SK-N-DZ (cell line): Measurements from ENCODE around the gene ZNF653.
"Not testable (repeated sequence)": the region's sequence is repeated elsewhere in the genome, so short reads cannot be mapped to it uniquely, and the experiment has no call there.

Experiments
- DNase-seq: peaks from one replicate; pipeline ENCODE4 v3.0.0-alpha.2; 2015; ENCODE audit warnings: low spot score

ZNF653 gene

GRCh38 chr19:11458236-11458900, 47.3 kb downstream of the ZNF653 start:
- no peak for DNase-seq

GRCh38 chr19:11457831-11458230, 47.8 kb downstream of the ZNF653 start:
- no peak for DNase-seq

DNA sequence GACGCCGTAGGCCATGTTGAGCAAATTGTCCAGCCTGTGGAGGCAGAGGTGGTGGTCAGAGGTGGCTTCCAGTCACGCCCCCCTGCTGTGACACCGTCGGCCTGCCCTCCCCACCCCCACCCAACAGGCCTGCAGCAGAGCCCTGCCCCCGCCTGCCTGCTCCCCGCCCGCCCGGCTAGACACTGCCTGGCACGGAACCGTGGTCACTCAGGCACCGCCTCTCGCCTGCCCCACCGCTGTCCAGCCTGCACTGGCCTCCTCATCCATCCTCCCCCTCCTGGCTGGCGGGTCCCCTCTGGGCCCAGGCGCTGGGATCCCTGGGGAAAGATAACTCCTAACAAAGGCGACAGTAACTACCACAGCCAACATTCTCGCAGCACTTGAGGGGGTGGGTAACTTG, 48.5 kb downstream of the ZNF653 start:
- DNase-seq = no peak

- no peak for DNase-seq
Observed at GRCh38 chr19:11456659-11457058, 49.0 kb downstream of the ZNF653 start.

DNA sequence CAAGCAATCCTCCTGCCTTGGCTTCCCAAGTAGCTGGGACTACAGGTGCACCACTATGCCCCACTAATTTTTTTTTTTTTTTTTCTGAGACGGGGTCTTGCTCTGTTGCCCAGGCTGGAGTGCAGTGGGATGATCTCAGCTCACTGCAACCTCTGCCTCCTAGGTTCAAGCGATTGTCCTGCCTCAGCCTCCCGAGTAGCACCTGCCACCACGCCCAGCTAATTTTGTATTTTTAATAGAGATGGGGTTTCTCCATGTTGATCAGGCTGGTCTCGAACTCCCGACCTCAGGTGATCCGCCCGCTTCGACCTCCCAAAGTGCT, 50.4 kb downstream of the ZNF653 start:
- DNase-seq = not testable (repeated sequence)

GRCh38 chr19:11453468-11454341, 51.9 kb downstream of the ZNF653 start:
- no peak for DNase-seq

- DNase-seq = no peak
Observed at GRCh38 chr19:11452620-11453310, 52.9 kb downstream of the ZNF653 start.

GRCh38 chr19:11451871-11452619, 53.6 kb downstream of the ZNF653 start:
- DNase-seq = no peak

DNA sequence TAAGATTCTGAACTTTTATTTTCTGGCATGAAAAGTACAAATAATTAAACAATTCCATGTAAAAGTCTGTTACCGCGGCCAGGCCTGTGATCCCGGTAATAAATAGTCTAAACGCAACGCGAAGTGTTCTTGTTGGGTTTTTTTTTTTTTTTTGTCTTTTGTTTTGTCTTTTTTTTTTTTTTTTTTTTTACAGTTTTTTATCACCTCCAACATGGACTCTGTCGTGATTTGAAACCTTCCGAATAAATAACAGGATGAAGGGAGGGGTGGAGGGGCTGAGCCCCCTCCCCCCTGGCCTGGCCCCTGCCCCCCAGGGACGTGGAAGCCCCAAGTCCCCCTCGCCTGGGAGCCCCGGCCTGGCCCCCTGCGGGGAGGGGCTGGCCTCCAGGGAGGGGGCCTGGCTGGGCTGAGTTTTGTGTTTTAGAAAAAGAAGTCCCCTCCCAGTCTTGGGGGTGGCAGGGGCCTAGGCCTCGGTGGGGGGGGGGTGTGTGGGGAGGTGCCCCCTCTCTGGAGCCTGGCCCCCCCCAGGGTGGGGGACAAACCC, 54.2 kb downstream of the ZNF653 start:
- no peak for DNase-seq

DNA sequence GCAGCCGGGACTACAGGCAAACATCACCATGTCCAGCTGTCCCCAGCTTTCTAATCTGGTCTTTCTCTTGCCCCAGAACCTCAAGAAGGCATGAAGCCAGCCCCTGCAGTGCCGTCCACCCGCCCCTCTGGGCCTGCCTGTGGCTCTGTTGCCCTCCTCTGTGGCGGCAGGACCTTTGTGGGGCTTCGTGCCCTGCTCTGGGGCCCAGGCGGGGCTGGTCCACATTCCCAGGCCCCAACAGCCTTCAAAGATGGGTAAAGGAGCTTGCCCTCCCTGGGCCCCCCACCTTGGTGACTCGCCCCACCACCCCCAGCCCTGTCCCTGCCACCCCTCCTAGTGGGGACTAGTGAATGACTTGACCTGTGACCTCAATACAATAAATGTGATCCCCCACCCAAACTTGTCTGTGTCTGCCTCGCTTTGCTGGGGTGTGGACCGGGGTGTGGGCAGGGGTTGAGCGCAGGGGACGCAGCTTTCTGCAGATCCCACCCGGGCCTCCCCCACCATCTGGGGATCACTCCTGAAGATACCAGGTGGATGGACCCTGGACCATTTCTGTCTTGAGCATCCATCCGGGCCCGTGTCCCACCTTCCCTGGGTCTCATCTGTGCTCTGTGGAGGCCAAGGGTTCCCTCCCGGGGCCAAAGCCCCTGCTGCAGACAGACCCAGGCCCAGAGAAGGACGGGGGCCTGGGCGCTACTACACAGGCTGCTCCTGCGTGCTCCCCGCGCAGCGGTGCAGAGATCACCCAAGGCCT, 54.9 kb downstream of the ZNF653 start:
- no peak for DNase-seq

- no peak for DNase-seq
Observed at GRCh38 chr19:11448923-11449554, 56.6 kb downstream of the ZNF653 start.

- no peak for DNase-seq
Observed at GRCh38 chr19:11448410-11448809, 57.2 kb downstream of the ZNF653 start.

DNA sequence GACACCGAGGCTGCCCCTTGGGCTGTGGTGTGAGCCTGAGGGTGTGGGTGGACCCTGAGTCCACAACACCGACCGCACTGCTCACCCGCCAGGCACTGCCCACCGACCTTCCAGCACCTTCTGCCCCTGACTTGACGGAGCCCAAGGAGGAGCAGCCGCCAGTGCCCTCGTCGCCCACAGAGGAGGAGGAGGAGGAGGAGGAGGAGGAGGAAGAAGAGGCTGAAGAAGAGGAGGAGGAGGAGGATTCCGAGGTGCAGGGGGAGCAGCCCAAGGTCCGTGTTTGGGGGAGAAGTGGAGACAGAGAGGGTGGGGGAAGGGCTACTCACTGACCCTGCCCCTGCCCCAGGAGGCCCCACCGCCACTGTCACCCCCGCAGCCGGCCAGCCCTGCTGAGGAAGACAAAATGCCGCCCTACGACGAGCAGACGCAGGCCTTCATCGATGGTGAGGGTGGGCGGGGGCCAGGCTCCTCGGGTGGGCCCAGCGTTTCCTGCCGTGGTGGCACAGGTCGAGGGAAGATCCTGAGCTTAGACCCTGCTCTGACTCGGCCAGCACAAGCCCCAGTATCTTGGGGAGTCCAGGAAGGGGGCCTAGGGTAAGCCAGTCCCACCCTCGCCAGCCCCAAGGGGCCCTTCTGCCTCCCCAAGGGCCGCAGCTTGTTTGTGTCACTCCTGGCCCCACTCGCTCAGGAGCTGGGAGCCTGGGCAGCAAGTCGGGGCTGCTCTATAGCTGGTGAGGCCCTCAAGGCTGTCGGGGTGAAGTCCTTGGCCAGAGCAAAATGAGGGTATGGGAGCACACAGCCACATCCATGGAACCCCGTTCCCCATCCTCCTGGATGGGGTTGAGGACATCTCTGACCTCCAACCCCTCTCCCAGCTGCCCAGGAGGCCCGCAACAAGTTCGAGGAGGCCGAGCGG, 58.0 kb downstream of the ZNF653 start:
- no peak for DNase-seq

GRCh38 chr19:11446652-11447301, 58.9 kb downstream of the ZNF653 start:
- DNase-seq = no peak

DNA sequence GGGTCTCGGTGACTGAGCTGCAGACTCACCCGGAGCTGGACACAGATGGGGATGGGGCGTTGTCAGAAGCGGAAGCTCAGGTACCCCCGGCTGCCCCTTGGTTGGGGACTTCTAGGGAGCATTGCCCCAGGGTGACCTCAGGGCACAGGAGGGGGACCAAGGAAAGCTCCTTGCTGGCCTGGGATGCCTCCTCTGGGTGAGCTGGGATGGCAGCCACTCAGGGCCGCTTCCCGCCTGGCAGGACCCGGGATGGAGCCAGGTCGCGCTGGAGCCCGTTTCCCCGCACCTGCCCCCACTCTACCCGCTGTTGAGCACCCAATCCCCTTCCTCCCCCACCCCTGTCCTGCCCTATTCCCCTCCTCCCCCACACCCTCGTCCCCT, 59.4 kb downstream of the ZNF653 start:
- DNase-seq = no peak

GRCh38 chr19:11445141-11445540, 60.5 kb downstream of the ZNF653 start:
- DNase-seq = no peak

GRCh38 chr19:11444059-11444458, 61.6 kb downstream of the ZNF653 start:
- no peak for DNase-seq

DNA sequence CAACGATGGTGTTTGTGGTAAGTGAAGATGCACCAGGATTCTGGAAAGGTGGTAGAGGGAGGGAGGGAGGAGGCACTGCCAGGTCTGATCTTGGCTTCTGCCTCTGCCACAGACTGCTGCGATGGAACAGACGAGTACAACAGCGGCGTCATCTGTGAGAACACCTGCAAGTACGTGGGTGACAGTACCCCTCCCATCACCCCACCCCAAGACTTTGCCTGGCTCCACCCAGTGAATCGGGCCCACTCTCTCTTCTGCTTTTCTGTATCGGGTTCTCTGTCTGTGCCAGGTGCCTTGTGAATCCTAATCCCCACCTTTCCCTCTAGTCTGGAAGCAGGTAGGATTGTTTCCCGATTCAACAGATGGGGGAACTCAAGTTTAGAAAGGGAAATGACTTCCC, 67.7 kb downstream of the ZNF653 start:
- no peak for DNase-seq

DNA sequence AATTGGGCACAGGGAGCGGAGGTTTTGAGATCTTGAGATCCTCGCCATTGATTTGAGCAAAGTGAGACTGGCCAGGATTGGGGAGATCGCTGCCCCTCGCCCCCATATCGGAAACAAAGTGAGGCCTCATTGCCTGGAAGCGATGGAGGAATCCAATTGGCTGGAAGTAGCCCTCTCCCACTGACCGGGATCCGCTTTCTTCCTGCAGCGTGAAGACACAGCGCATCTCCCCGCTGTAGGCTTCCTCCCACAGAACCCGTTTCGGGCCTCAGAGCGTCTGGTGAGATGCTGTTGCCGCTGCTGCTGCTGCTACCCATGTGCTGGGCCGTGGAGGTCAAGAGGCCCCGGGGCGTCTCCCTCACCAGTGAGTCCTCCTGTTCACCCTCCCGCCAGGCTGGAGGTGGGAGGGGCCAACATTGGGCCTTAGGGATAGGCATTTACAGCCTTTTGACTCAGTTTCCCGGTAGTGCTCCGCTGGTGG, 69.8 kb downstream of the ZNF653 start:
- DNase-seq = no peak
